Chondrocyte (in vitro differentiated cells): ENCODE results near the gene RPL41. TPM values are rescaled to one million over a fixed set of nuclear protein-coding genes. Genes with fewer than 3 reads are reported as not detected.

Experiments
- DNase-seq: peaks from one replicate; pipeline ENCODE4 v3.0.0; 2021; ENCODE audit warnings: mixed read lengths, low spot score
- H3K27ac Mint-ChIP-seq: one replicate; pipeline ENCODE4 v1.8.0; 2021; ENCODE audit warnings: mild to moderate bottlenecking, moderate library complexity, mixed read lengths; ENCODE audit not compliant: unreplicated experiment
- H3K27me3 Mint-ChIP-seq: 2 replicates; pipeline ENCODE4 v1.8.0; 2021; ENCODE audit warnings: low read depth, mixed read lengths
- H3K36me3 Mint-ChIP-seq: 2 replicates; pipeline ENCODE4 v1.8.0; 2021; ENCODE audit warnings: low read depth, mixed read lengths
- H3K4me1 Mint-ChIP-seq: 2 replicates; pipeline ENCODE4 v1.8.0; 2021; ENCODE audit warnings: low read depth, mild to moderate bottlenecking, mixed read lengths
- H3K4me3 Mint-ChIP-seq: one replicate; pipeline ENCODE4 v1.8.0; 2021; ENCODE audit warnings: mild to moderate bottlenecking, moderate library complexity, mixed read lengths; ENCODE audit not compliant: unreplicated experiment
- H3K9me3 Mint-ChIP-seq: 2 replicates; pipeline ENCODE4 v1.8.0; 2021; ENCODE audit warnings: low read depth, mixed read lengths
- total RNA-seq: library from RNA; stranded (reverse); gene quantifications from 3 replicates; pipeline ENCODE4 v1.2.1, GENCODE V29; 2021
- TF ChIP-seq, protein P1 (sequence below): fragments of 200-600 bp; sonication (generic); IDR thresholded peaks from 2 replicates; pipeline ENCODE4 v1.5.0; 2021; ENCODE audit warnings: antibody characterized with exemption, mild to moderate bottlenecking, moderate library complexity

The RPL41 gene
- total RNA-seq, 1 donor from 2014 or later: 2,631 TPM

DNA sequence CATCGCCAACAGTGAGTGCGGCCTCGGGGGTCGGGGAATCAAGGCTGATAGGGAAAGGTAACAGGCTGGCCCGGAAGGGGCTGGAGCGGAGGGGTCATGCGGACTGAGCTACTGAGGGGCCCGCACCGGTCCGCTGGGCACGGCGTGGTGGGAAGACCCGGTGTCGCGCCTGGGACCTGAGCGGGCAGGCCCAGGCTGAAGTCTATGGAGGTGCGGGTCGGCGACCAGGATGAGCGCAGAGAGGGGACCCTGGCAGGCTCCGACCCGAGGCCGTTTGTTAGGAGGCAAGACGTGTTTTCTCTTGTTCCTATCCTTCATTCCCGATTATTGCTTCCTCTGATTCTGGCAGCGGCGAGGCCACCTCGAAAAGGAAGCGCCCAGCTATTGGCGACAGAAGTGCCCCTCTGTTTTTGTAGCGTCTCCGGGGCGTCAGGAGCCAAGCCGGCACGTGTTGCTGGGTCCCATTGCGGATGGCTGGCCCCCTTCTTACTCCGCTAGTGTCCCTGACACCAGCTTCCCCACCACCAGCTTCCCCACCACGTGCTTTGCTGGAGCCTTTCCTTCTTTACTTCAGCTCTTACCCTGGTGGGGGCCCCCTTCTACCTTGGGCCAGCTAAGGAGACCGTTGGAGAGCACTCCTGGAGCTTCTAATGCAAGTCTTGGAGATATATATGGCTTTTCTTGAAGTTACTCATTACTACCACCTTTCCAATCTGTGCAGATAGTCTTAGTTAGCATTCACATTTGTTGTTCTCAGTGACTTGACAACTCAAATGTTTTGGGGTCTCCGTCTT, 11.4 kb upstream of the RPL41 start:
- TF ChIP-seq, protein P1, sequence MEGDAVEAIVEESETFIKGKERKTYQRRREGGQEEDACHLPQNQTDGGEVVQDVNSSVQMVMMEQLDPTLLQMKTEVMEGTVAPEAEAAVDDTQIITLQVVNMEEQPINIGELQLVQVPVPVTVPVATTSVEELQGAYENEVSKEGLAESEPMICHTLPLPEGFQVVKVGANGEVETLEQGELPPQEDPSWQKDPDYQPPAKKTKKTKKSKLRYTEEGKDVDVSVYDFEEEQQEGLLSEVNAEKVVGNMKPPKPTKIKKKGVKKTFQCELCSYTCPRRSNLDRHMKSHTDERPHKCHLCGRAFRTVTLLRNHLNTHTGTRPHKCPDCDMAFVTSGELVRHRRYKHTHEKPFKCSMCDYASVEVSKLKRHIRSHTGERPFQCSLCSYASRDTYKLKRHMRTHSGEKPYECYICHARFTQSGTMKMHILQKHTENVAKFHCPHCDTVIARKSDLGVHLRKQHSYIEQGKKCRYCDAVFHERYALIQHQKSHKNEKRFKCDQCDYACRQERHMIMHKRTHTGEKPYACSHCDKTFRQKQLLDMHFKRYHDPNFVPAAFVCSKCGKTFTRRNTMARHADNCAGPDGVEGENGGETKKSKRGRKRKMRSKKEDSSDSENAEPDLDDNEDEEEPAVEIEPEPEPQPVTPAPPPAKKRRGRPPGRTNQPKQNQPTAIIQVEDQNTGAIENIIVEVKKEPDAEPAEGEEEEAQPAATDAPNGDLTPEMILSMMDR: peak; percentile 5
- DNase-seq: no peak
- Mint-ChIP-seq H3K4me3 (peak overlapping the region; percentile 99), H3K27me3 (no peaks in the 10 kb centered on the region), H3K4me1 (peaks cover 27% of the 10 kb centered on the region), H3K27ac (peak overlapping the region; percentile 94), H3K9me3 (no peaks in the 10 kb centered on the region), H3K36me3 (peaks cover 7% of the 10 kb centered on the region)

DNA sequence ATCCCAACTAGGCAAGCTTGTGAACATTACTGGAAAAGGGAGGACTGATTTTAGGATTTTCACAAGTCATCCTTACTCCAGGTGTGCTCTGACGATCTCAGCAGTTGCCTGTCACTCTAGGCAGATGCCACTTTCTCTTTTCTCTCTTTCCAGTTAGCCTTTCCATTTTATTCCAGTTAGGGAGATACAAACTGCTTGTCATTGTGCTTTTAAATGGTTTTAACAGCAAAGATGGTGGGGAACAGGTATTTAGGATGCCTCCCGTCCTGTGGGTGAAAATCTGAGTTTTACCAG, 10.9 kb upstream of the RPL41 start:
- H3K4me1 Mint-ChIP-seq: peaks cover 27% of the 10 kb centered on the region
- peak overlapping the region; percentile 94 for H3K27ac Mint-ChIP-seq
- no peak for DNase-seq
- TF ChIP-seq, protein P1: peak; percentile 5
- no peaks in the 10 kb centered on the region for H3K9me3 Mint-ChIP-seq
- peak overlapping the region; percentile 99 for H3K4me3 Mint-ChIP-seq
- H3K27me3 Mint-ChIP-seq: no peaks in the 10 kb centered on the region
- peaks cover 11% of the 10 kb centered on the region for H3K36me3 Mint-ChIP-seq

DNA sequence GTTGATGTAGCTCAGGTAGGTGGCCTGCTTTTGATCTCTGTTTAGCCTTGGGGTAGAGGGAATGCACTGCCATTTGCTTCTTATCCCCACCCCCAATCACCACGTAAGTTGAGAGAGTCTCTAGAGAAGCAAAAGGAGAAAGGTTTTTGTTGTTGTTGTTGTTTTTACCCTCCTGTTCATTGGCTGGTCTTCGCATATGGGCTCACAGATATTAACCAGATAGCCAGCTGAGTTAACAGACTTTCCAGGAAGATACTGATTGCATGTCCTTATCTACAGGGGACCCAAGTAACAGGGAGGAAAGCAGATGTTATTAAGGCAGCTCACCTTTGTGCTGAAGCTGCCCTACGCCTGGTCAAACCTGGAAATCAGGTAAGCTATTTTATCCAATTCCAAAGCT, 9.2 kb upstream of the RPL41 start:
- H3K4me1 Mint-ChIP-seq: peaks cover 27% of the 10 kb centered on the region
- no peak for DNase-seq
- H3K36me3 Mint-ChIP-seq: peaks cover 21% of the 10 kb centered on the region
- H3K9me3 Mint-ChIP-seq: no peaks in the 10 kb centered on the region
- TF ChIP-seq, protein P1: no peak
- H3K27me3 Mint-ChIP-seq: no peaks in the 10 kb centered on the region
- H3K27ac Mint-ChIP-seq: no peak overlapping the region
- no peak overlapping the region for H3K4me3 Mint-ChIP-seq

DNA sequence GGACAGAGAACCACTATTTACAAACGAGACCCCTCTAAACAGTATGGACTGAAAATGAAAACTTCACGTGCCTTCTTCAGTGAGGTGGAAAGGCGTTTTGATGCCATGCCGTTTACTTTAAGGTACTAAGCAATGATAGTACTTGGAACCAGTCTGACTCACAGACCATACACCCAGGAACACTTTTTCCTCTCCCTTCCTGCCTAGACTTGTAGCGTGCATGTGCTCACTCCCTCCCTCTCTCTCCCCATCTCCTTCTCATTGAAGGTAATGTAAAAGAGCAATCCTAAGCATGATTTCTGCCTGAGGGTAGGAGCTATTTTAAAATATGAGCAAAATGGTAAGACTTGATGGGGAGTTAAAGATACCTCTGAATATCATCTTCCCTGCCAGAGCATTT, 5.9 kb upstream of the RPL41 start:
- Mint-ChIP-seq H3K36me3 (peaks cover 32% of the 10 kb centered on the region), H3K4me3 (no peak overlapping the region), H3K27ac (no peak overlapping the region), H3K9me3 (no peaks in the 10 kb centered on the region), H3K4me1 (peaks cover 16% of the 10 kb centered on the region), H3K27me3 (no peaks in the 10 kb centered on the region)
- no peak for DNase-seq
- TF ChIP-seq, protein P1: no peak

DNA sequence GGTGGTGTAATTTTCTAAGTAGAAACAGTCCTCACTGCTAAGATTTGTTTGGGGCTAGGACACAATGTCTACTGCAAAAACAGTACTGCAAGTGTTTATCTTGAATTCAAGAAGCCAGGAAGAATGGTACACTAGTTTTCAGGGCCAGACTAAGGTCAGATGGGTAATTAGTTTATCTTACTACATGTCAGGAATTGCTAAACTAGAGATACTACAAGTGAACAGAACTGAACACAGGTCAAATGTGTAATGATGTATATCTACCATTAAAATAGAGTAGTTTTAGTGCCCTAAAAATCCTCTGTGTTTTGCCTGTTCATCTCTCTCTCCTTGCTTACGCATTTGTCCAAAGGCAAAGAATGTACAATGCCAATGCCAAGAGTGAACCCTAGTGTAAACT, 2.3 kb upstream of the RPL41 start:
- DNase-seq: no peak
- Mint-ChIP-seq H3K4me3 (no peak overlapping the region), H3K27me3 (no peaks in the 10 kb centered on the region), H3K4me1 (peaks cover 21% of the 10 kb centered on the region), H3K36me3 (peaks cover 32% of the 10 kb centered on the region), H3K27ac (no peak overlapping the region), H3K9me3 (no peaks in the 10 kb centered on the region)
- TF ChIP-seq, protein P1: no peak
